Stimulated activated CD4-positive, alpha-beta T cell treated with anti-CD3 and anti-CD28 coated beads, Interleukin-15, amount 100 ng/mL, for 24 hours (primary cell): ENCODE data around the gene ITGB7.
A peak's percentile ranks its signal among the peaks of the same experiment; 100 is the strongest.

Experiments used
- DNase-seq: peaks from one replicate; pipeline ENCODE4 v3.0.0-alpha.2; 2020

Gene ITGB7, protein sequence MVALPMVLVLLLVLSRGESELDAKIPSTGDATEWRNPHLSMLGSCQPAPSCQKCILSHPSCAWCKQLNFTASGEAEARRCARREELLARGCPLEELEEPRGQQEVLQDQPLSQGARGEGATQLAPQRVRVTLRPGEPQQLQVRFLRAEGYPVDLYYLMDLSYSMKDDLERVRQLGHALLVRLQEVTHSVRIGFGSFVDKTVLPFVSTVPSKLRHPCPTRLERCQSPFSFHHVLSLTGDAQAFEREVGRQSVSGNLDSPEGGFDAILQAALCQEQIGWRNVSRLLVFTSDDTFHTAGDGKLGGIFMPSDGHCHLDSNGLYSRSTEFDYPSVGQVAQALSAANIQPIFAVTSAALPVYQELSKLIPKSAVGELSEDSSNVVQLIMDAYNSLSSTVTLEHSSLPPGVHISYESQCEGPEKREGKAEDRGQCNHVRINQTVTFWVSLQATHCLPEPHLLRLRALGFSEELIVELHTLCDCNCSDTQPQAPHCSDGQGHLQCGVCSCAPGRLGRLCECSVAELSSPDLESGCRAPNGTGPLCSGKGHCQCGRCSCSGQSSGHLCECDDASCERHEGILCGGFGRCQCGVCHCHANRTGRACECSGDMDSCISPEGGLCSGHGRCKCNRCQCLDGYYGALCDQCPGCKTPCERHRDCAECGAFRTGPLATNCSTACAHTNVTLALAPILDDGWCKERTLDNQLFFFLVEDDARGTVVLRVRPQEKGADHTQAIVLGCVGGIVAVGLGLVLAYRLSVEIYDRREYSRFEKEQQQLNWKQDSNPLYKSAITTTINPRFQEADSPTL

DNA sequence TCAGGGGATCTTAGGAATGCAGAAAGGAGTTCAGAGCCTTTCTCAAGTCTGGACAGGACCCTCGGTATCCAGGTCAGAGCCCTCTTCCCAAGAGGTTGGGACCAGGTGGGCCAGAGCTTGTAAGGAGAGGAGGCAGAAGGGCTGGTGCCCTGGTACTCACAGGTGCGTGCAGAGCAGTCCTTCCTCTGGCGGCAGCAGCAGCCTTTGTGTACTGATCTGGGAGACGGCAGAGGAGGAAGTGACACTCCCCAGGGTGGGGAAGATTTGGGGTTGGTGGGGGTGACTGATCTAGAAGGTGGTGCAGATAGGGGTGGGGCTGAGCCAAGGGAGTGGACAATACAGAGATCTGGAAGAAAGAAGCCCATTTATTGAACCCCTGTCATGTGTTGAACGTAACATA is at the start of gene ITGB7:
TSS of gene ITGB7 (minus strand) at position 210 of the 400 bp plus-strand sequence. CDS start 6,808 bp downstream, outside the sequence.
- peak; percentile 73 for DNase-seq

DNA sequence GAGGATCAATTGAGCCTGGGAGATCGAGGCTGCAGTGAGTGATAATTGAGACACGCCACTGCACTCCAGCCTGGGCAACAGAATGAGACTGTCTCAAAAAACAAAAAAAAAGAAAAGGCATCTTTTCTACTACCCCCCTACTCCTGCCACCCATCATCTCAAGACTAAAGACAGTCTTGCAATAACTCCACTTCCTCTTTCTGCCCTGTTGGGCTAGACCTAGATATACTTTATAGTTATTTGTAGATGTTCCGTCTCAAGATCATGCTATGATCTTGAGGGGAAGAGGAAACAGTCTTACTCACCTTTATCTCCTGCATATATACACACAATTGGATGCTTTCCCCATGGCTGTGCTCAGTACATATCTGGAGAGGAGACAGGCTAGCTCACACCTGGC is 48.9 kb upstream of the ITGB7 start:
- DNase-seq, result no peak

GRCh38 chr12:53254816-53255545 is 47.9 kb upstream of the ITGB7 start:
- no peak for DNase-seq

GRCh38 chr12:53253298-53253697 is 46.2 kb upstream of the ITGB7 start:
- no peak for DNase-seq

- DNase-seq, result peak; percentile 41
Observed at GRCh38 chr12:53252349-53252916, 45.4 kb upstream of the ITGB7 start.

GRCh38 chr12:53251477-53252348 is 44.7 kb upstream of the ITGB7 start:
- peak; percentile 80 for DNase-seq

DNA sequence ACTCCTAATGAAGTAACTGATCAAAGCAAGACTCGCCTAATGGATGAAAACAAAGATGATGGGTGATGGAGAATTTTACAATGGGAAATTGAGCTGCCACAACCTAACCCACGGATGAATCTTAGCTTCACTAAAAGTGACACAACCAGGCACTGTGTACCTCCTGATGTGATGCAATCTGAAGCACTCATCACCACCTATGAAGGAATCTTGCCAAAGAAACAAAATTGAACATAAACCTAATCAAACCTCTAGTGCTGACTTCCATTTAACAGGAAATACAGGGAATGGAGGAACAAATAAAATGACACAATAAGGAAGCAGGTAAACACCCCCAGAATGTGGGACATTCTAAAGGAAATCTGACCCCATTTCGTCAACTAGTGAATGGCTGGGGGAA is 38.2 kb upstream of the ITGB7 start:
- DNase-seq, result no peak

DNA sequence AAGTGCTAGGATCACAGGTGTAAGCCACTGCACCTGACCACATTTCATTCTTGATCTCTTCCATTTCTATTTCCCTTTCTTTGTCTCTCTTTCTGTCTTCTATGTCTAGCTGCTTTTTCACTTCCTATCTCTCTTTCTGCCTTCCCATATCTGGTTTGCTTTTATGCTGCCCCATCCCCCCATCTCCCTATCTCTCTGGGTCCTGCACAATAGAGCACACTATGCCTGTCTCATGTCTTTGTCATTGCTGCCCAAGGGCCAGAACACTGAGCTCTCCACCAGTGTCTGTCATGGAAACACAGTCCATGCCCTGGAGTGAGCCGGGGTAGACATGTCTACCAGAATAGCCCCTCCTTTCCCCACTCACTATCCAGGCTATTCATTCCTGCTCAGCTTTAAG is 37.3 kb upstream of the ITGB7 start:
- DNase-seq, result no peak

- DNase-seq, result no peak
Observed at GRCh38 chr12:53241623-53242412, 34.8 kb upstream of the ITGB7 start.

GRCh38 chr12:53239643-53240258 is 32.7 kb upstream of the ITGB7 start:
- no peak for DNase-seq

GRCh38 chr12:53236443-53237111 is 29.5 kb upstream of the ITGB7 start:
- peak; percentile 53 for DNase-seq

DNA sequence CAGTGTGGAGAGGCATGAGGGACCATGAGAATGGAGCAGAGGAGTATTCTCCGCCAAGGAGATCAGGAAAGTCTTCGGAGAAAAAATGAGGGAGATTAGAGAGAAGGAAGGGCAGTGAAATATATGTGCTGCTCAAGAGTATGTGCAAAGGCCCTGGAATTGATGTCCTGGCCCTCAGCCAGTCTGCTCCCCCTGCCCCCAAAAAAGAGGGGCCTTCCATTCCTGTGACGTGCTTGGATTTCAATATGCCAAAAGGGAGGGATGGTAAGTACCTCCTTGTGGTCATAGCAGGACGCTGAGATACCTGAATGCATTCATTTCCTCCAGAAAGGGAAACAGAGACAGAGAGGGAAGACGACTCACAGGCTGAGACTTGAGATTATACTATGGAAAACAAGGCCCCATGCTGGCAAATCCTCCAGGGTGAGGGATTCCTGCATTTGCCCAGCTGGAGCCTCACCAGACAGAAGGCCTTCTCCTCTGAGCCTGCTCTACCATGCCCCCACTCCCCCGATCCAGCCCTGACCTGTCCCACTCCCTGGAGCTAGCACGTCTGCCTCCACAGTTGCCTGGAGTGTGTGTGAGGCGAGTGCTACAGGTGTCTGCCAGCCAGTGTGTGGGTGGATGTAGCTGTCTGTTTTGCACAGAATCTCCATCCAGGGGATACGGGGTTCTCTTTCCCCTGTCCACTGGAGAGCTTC is 28.8 kb upstream of the ITGB7 start:
- peak; percentile 56 for DNase-seq

DNA sequence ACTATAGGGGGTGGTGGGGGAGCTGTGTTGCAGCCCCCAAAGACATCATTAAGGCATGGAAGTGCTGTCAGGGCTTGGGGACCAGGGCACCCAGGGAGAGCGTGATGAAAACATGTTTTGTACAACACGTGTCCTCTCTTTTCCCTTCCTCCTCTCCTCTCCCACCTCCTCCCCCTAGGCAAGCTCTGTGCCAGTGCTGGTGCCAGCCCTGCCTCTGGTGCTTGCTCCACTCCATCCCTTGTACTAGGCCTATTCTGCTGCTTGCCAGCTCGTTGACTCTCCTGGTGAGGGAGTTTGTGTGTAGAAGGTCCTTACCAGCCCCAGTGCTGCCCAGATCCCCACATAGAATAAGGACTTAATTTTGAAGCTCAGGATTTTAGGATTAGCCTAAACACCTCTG is 28.1 kb upstream of the ITGB7 start:
- DNase-seq, result no peak

DNA sequence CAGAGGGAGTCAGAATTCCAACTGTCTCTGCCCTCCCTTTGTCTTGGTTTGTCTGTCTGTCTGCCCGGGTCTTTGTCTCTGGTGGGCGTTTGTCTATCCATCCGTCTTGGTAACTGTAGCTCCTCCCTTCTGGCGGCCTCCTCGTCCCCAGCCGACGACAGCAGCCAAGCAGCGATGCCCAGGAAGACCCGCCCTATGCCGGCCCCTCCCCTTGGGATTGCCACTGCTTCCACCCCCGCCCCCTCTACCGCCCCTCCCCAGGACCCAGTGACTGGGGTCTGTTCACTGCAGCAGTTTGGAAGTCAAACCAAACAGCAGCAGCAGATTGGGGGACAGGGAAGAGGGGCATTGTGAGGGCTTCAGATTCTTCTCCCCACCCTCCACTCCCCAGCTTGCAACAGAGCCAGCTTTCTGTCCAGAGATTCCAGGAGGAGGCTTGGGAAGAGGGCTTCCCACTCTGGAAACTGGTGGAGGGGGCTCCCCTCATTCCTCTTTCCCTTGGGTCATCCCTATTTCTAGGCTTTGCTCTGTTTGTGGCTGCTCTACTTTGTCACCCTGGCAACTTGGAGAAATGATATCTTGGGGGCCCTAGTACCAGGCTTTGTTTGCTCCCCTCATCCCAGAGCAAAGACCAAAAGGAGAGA is 27.3 kb upstream of the ITGB7 start:
- no peak for DNase-seq

- DNase-seq, result no peak
Observed at GRCh38 chr12:53233671-53234121, 26.6 kb upstream of the ITGB7 start.

- peak; percentile 56 for DNase-seq
Observed at GRCh38 chr12:53232646-53233461, 25.8 kb upstream of the ITGB7 start.

DNA sequence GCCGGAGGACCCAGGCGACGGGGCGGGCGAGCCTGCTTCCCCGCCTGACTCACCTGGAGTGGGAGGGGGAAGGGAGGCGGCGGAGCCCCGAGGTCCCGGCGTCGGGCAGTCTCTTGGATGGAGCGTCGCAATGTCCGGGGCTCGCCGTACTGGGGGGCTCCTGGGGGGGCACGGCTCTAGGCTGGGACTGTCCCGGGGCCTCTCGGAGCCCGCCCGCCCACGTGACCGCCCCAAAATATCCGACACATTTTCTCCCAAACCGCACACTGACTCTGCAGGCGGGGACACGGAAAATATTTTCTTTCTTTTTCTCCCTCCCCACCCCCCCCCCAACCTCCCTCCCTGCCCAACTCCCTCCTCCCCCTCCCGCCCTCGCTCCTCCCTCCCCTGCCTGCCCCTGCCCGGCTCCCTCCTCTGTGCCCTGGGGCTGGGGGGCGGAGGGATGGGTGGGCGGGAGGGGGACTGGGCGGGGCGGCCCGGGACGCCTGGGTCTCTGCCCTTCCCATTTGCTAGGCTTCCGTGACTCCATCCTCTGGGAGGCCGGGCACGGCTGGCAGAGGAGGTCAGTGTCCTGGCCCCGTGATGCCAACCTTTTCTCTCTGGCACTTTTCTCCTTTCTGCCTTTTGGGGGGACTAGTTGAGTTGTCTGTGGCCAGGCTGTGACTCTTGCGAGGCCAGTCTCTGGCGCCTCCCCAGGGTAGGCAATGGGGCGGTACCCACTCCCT is 25.0 kb upstream of the ITGB7 start, which contains the start of gene RARG:
TSS of gene RARG (minus strand) at position 289 of the 725 bp plus-strand sequence. CDS start 4,664 bp downstream, outside the sequence.
- DNase-seq, result peak; percentile 84
